G401.6 (cell line): ENCODE measurements around the gene ERN1.
"Not testable (repeated sequence)": the region's sequence is repeated elsewhere in the genome, so short reads cannot be mapped to it uniquely, and the experiment has no call there.

Source experiments
- FAIRE-seq: peaks from 2 replicates; lab custom pipeline; 2012; peaks lifted over from hg19 to GRCh38; lab: Jason Lieb, UNC

ERN1 gene

GRCh38 chr17:64129765-64130558, at the start of gene ERN1:
TSS of gene ERN1 (minus strand) at chr17:64130144. CDS start at chr17:64130029, 115 bp downstream.
- no peak for FAIRE-seq

GRCh38 chr17:64179024-64179423, 49.1 kb upstream of the ERN1 start:
- not testable (repeated sequence) for FAIRE-seq

- no peak for FAIRE-seq
These were observed 48.3 kb upstream of the ERN1 start for GRCh38 chr17:64178011-64178825.

GRCh38 chr17:64177311-64178010, 47.5 kb upstream of the ERN1 start:
- no peak for FAIRE-seq

- FAIRE-seq, result no peak
These were observed 46.6 kb upstream of the ERN1 start for GRCh38 chr17:64176556-64176955.

- FAIRE-seq, result no peak
These were observed 44.9 kb upstream of the ERN1 start for GRCh38 chr17:64174686-64175456.

GRCh38 chr17:64173646-64174045, 43.7 kb upstream of the ERN1 start:
- FAIRE-seq, result no peak

GRCh38 chr17:64172510-64172909, 42.6 kb upstream of the ERN1 start:
- no peak for FAIRE-seq

- FAIRE-seq, result no peak
These were observed 41.1 kb upstream of the ERN1 start for GRCh38 chr17:64171041-64171440.

GRCh38 chr17:64170286-64170685, 40.3 kb upstream of the ERN1 start:
- FAIRE-seq, result no peak

GRCh38 chr17:64167666-64168065, 37.7 kb upstream of the ERN1 start:
- FAIRE-seq, result not testable (repeated sequence)

GRCh38 chr17:64166876-64167275, 36.9 kb upstream of the ERN1 start:
- no peak for FAIRE-seq

GRCh38 chr17:64165347-64165746, 35.4 kb upstream of the ERN1 start:
- no peak for FAIRE-seq

GRCh38 chr17:64164596-64165285, 34.8 kb upstream of the ERN1 start:
- FAIRE-seq, result no peak

- no peak for FAIRE-seq
These were observed 33.5 kb upstream of the ERN1 start for GRCh38 chr17:64163468-64163867.

- no peak for FAIRE-seq
These were observed 32.6 kb upstream of the ERN1 start for GRCh38 chr17:64162554-64162953.

- no peak for FAIRE-seq
These were observed 31.6 kb upstream of the ERN1 start for GRCh38 chr17:64161380-64162176.

- FAIRE-seq, result no peak
These were observed 30.4 kb upstream of the ERN1 start for GRCh38 chr17:64160378-64160777.

GRCh38 chr17:64158831-64159590, 29.1 kb upstream of the ERN1 start:
- no peak for FAIRE-seq

GRCh38 chr17:64158406-64158805, 28.5 kb upstream of the ERN1 start:
- FAIRE-seq, result no peak
